Mesenchymal stem cell (in vitro differentiated cells and primary cell): ENCODE results near the gene SFRP4.

Source experiments
- DNase-seq: peaks from one replicate; pipeline ENCODE4 v3.0.0-alpha.2; 2013
- H2AFZ ChIP-seq: one replicate; pipeline ENCODE4 v1.6.1; 2013; ENCODE audit warnings: low read depth, mild to moderate bottlenecking, control low read depth, inconsistent platforms, low read length, moderate library complexity
- H2AK5ac ChIP-seq: 2 replicates; pipeline ENCODE4 v1.6.1; 2013; ENCODE audit warnings: low read length, moderate library complexity, mild to moderate bottlenecking, inconsistent platforms; ENCODE audit not compliant: severe bottlenecking
- H2BK120ac ChIP-seq: one replicate; pipeline ENCODE4 v1.6.1; 2013; ENCODE audit warnings: low read depth, mild to moderate bottlenecking, inconsistent platforms, low read length, moderate library complexity
- H2BK12ac ChIP-seq, 2 experiments: one replicate each; pipeline ENCODE4 v1.6.1; 2013; ENCODE audit warnings: inconsistent platforms in 2 of 2, low read length in 2 of 2, mild to moderate bottlenecking in 2 of 2, moderate library complexity in 2 of 2, control low read depth in 1 of 2
- H2BK15ac ChIP-seq: one replicate; pipeline ENCODE4 v1.6.1; 2013; ENCODE audit warnings: mild to moderate bottlenecking, low read depth, inconsistent platforms; ENCODE audit not compliant: poor library complexity, severe bottlenecking
- H2BK5ac ChIP-seq: 2 replicates; pipeline ENCODE4 v1.6.1; 2013; ENCODE audit warnings: low read depth, mild to moderate bottlenecking, low read length, control low read depth, inconsistent platforms; ENCODE audit not compliant: poor library complexity, severe bottlenecking
- H3K14ac ChIP-seq, 2 experiments: one replicate each; pipeline ENCODE4 v1.6.1; 2013; ENCODE audit warnings: inconsistent platforms in 2 of 2, low read length in 2 of 2, control low read depth in 1 of 2, mild to moderate bottlenecking in 1 of 2, moderate library complexity in 1 of 2
- H3K18ac ChIP-seq, 2 experiments: one replicate each; pipeline ENCODE4 v1.6.1; 2013; ENCODE audit warnings: inconsistent platforms in 2 of 2, low read length in 2 of 2, control low read depth in 1 of 2, low read depth in 1 of 2, mild to moderate bottlenecking in 1 of 2
- H3K23ac ChIP-seq, 2 experiments: one replicate each; pipeline ENCODE4 v1.6.1; 2013; ENCODE audit warnings: inconsistent platforms in 2 of 2, low read length in 2 of 2, mild to moderate bottlenecking in 2 of 2, moderate library complexity in 2 of 2, control low read depth in 1 of 2
- H3K27ac ChIP-seq: 2 replicates; pipeline ENCODE4 v1.5.1; 2013; ENCODE audit warnings: mild to moderate bottlenecking, moderate library complexity, low read length, control low read depth, inconsistent platforms; ENCODE audit not compliant: poor library complexity, severe bottlenecking
- H3K27me3 ChIP-seq, 2 experiments: 2 replicates each; pipeline versions ENCODE4 v1.6.1 to v1.7.0; 2013; ENCODE audit warnings: low read length in 2 of 2, mild to moderate bottlenecking in 2 of 2, moderate library complexity in 2 of 2, control low read depth in 1 of 2, inconsistent platforms in 1 of 2; ENCODE audit not compliant: control insufficient read depth in 1 of 2, insufficient read depth in 1 of 2
- H3K36me3 ChIP-seq, 2 experiments: 2 replicates each; pipeline versions ENCODE4 v1.6.1 to v1.7.0; 2013; ENCODE audit warnings: low read length in 2 of 2, control low read depth in 1 of 2, inconsistent platforms in 1 of 2, low read depth in 1 of 2, mild to moderate bottlenecking in 1 of 2; ENCODE audit not compliant: insufficient read depth in 2 of 2, control insufficient read depth in 1 of 2
- H3K4ac ChIP-seq, 2 experiments: one replicate each; pipeline ENCODE4 v1.6.1; 2013; ENCODE audit warnings: inconsistent platforms in 2 of 2, low read length in 2 of 2, mild to moderate bottlenecking in 2 of 2, moderate library complexity in 2 of 2, control low read depth in 1 of 2, low read depth in 1 of 2
- H3K4me1 ChIP-seq: 2 replicates; pipeline ENCODE4 v1.6.1; 2013; ENCODE audit warnings: low read depth, low read length, control low read depth; ENCODE audit not compliant: control insufficient read depth, insufficient read depth
- H3K4me2 ChIP-seq: 2 replicates; pipeline ENCODE4 v1.6.1; 2013; ENCODE audit warnings: low read length, mild to moderate bottlenecking, inconsistent platforms; ENCODE audit not compliant: poor library complexity, severe bottlenecking
- H3K4me3 ChIP-seq, 2 experiments: 2 replicates each; pipeline versions ENCODE4 v1.5.1 to v1.7.0; 2013; ENCODE audit warnings: low read length in 2 of 2, mild to moderate bottlenecking in 2 of 2, control low read depth in 1 of 2, low read depth in 1 of 2; ENCODE audit not compliant: insufficient read depth in 1 of 2
- H3K79me1 ChIP-seq: replicated peaks from 2 replicates; pipeline ENCODE4 v1.6.1; 2013; ENCODE audit warnings: mild to moderate bottlenecking, control low read depth, low read length, inconsistent platforms; ENCODE audit not compliant: poor library complexity, severe bottlenecking
- H3K9ac ChIP-seq: 2 replicates; pipeline ENCODE4 v1.7.0; 2013; ENCODE audit warnings: mild to moderate bottlenecking, low read length, moderate library complexity
- H3K9me3 ChIP-seq: 2 replicates; pipeline ENCODE4 v1.7.0; 2013; ENCODE audit warnings: mild to moderate bottlenecking, low read length; ENCODE audit not compliant: control insufficient read depth
- H4K8ac ChIP-seq: one replicate; pipeline ENCODE4 v1.6.1; 2013; ENCODE audit warnings: inconsistent platforms, mild to moderate bottlenecking, low read length, moderate library complexity
- H4K91ac ChIP-seq: one replicate; pipeline ENCODE4 v1.6.1; 2013; ENCODE audit warnings: mild to moderate bottlenecking, low read length, inconsistent platforms
- WGBS: methylation state at CpG from one replicate; pipeline ENCODE4 v1.1.7; 2013; ENCODE audit warnings: mixed read lengths; 5-methylcytosine and 5-hydroxymethylcytosine counted together

SFRP4 gene

GRCh38 chr7:37943905-37944736 lies 27.5 kb upstream of the SFRP4 start:
- Histone ChIP-seq H2AFZ (no peak overlapping the region), H2BK12ac (no peak overlapping the region), H2BK5ac (no peak overlapping the region), H3K9me3 (no peaks in the 10 kb centered on the region), H4K91ac (no peak overlapping the region), H3K4ac (no peak overlapping the region), H3K27ac (no peak overlapping the region), H3K9ac (peak overlapping the region; percentile 81), H4K8ac (no peak overlapping the region), H3K36me3 (peaks cover 0 to 4% of the 10 kb centered on the region in 2 experiments), H2AK5ac (no peak overlapping the region), H2BK120ac (no peak overlapping the region), H3K14ac (no peak overlapping the region), H3K27me3 (no peaks in the 10 kb centered on the region), H3K23ac (no peak overlapping the region), H3K18ac (no peak overlapping the region), H3K4me3 (no peak overlapping the region), H3K79me1 (peaks cover 7% of the 10 kb centered on the region), H3K4me1 (peaks cover 8% of the 10 kb centered on the region), H2BK15ac (no peak overlapping the region), H3K4me2 (no peak overlapping the region)
- 88% methylated on average over 7 of the region's 8 CpGs for WGBS
- DNase-seq, result no peak

GRCh38 chr7:37942934-37943610 lies 26.5 kb upstream of the SFRP4 start:
- peak overlapping the region in 1 of 2 experiments; percentile 5 for H3K18ac ChIP-seq
- no peak overlapping the region for H3K27ac ChIP-seq
- H2BK12ac ChIP-seq, result no peak overlapping the region
- H3K4ac ChIP-seq, result no peak overlapping the region
- H3K4me2 ChIP-seq, result no peak overlapping the region
- H3K79me1 ChIP-seq, result peaks cover 6% of the 10 kb centered on the region
- peak; percentile 18 for DNase-seq
- H4K91ac ChIP-seq, result no peak overlapping the region
- peak overlapping the region in 1 of 2 experiments; percentile 81 for H3K14ac ChIP-seq
- WGBS, result 54% methylated on average over 11 of the region's 12 CpGs
- no peak overlapping the region for H2BK15ac ChIP-seq
- H2BK120ac ChIP-seq, result no peak overlapping the region
- H3K9ac ChIP-seq, result peak overlapping the region; percentile 81
- H2BK5ac ChIP-seq, result no peak overlapping the region
- no peak overlapping the region for H3K23ac ChIP-seq
- H2AFZ ChIP-seq, result peak overlapping the region; percentile 61
- H4K8ac ChIP-seq, result no peak overlapping the region
- peak overlapping the region; percentile 4 for H2AK5ac ChIP-seq
- no peaks in the 10 kb centered on the region for H3K27me3 ChIP-seq
- peak overlapping the region in 1 of 2 experiments; percentile 45 for H3K4me3 ChIP-seq
- H3K36me3 ChIP-seq, result no peaks in the 10 kb centered on the region
- peaks cover 8% of the 10 kb centered on the region for H3K9me3 ChIP-seq
- H3K4me1 ChIP-seq, result peaks cover 8% of the 10 kb centered on the region

GRCh38 chr7:37933018-37933566 lies 16.5 kb upstream of the SFRP4 start:
- no peak overlapping the region for H2BK120ac ChIP-seq
- H3K23ac ChIP-seq, result no peak overlapping the region
- no peaks in the 10 kb centered on the region for H3K36me3 ChIP-seq
- no peak overlapping the region for H3K14ac ChIP-seq
- no peak overlapping the region for H4K91ac ChIP-seq
- no peak overlapping the region for H3K4me2 ChIP-seq
- H3K4me1 ChIP-seq, result peaks cover 6% of the 10 kb centered on the region
- H3K4me3 ChIP-seq, result no peak overlapping the region
- H3K79me1 ChIP-seq, result peaks cover 18% of the 10 kb centered on the region
- H3K9me3 ChIP-seq, result peaks cover 24% of the 10 kb centered on the region
- no peak overlapping the region for H3K27ac ChIP-seq
- peak overlapping the region; percentile 32 for H3K9ac ChIP-seq
- H3K4ac ChIP-seq, result no peak overlapping the region
- no peak for DNase-seq
- no peak overlapping the region for H2BK15ac ChIP-seq
- H3K18ac ChIP-seq, result no peak overlapping the region
- H4K8ac ChIP-seq, result no peak overlapping the region
- no peak overlapping the region for H2AK5ac ChIP-seq
- H2BK5ac ChIP-seq, result no peak overlapping the region
- H3K27me3 ChIP-seq, result no peaks in the 10 kb centered on the region
- H2AFZ ChIP-seq, result no peak overlapping the region
- WGBS, result 96% methylated on average over 6 of the region's 9 CpGs
- no peak overlapping the region for H2BK12ac ChIP-seq

- Histone ChIP-seq H3K27me3 (no peaks in the 10 kb centered on the region), H3K4me1 (peaks cover 6% of the 10 kb centered on the region), H2BK120ac (no peak overlapping the region), H2BK12ac (no peak overlapping the region), H3K4me2 (no peak overlapping the region), H3K27ac (no peak overlapping the region), H3K18ac (no peak overlapping the region), H3K23ac (no peak overlapping the region), H3K9me3 (peaks cover 21% of the 10 kb centered on the region), H2AFZ (no peak overlapping the region), H2BK15ac (no peak overlapping the region), H3K79me1 (peaks cover 20% of the 10 kb centered on the region), H3K14ac (no peak overlapping the region), H3K4me3 (no peak overlapping the region), H3K36me3 (no peaks in the 10 kb centered on the region), H3K4ac (no peak overlapping the region), H3K9ac (peak overlapping the region; percentile 32), H2BK5ac (no peak overlapping the region), H4K8ac (no peak overlapping the region), H4K91ac (no peak overlapping the region), H2AK5ac (no peak overlapping the region)
- no peak for DNase-seq
- 100% methylated on average over 1 of the region's 2 CpGs for WGBS
Measured at GRCh38 chr7:37932543-37932942, 15.9 kb upstream of the SFRP4 start.
